ENCODE measurements around the gene ADK. TPM values are rescaled to one million over a fixed set of nuclear protein-coding genes. Genes with fewer than 3 reads are reported as not detected.

ADK gene
- total RNA-seq, 1 donor from 2014 or later: 13.1 TPM

DNA sequence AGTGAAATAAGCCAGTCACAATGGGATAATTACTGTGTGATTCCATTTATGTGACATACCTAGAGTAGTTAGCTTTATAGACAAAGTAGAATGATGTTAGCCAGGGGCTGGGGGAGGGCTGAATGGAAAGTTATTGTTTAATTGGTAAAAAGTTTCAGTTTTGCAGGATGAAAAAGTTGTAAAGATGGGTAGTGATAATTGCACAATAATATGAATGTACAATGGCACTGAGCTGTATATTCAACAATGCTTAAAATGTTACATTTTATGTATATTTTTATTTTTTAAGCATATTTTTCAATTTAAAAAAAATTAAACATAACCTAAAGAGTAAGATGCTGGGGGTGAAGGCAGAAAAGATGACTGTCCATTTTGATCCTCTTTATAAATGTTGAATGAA, 459.3 kb downstream of the ADK start:
- DNase-seq (ENCODE audit: low spot score): no peak
- H3K27ac Mint-ChIP-seq (ENCODE audit: unreplicated experiment): no peak overlapping the region
- H3K9me3 Mint-ChIP-seq (ENCODE audit: unreplicated experiment): no peaks in the 10 kb centered on the region
- no peaks in the 10 kb centered on the region for H3K4me1 Mint-ChIP-seq (ENCODE audit: unreplicated experiment)
- no peaks in the 10 kb centered on the region for H3K27me3 Mint-ChIP-seq (ENCODE audit: unreplicated experiment)
- H3K36me3 Mint-ChIP-seq (ENCODE audit: low read depth, unreplicated experiment): no peaks in the 10 kb centered on the region
- TF ChIP-seq, protein P1, sequence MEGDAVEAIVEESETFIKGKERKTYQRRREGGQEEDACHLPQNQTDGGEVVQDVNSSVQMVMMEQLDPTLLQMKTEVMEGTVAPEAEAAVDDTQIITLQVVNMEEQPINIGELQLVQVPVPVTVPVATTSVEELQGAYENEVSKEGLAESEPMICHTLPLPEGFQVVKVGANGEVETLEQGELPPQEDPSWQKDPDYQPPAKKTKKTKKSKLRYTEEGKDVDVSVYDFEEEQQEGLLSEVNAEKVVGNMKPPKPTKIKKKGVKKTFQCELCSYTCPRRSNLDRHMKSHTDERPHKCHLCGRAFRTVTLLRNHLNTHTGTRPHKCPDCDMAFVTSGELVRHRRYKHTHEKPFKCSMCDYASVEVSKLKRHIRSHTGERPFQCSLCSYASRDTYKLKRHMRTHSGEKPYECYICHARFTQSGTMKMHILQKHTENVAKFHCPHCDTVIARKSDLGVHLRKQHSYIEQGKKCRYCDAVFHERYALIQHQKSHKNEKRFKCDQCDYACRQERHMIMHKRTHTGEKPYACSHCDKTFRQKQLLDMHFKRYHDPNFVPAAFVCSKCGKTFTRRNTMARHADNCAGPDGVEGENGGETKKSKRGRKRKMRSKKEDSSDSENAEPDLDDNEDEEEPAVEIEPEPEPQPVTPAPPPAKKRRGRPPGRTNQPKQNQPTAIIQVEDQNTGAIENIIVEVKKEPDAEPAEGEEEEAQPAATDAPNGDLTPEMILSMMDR (IDR thresholded peaks at IDR 0.05; ENCODE audit: unreplicated experiment): no peak
- H3K4me3 Mint-ChIP-seq (ENCODE audit: unreplicated experiment): no peak overlapping the region

DNA sequence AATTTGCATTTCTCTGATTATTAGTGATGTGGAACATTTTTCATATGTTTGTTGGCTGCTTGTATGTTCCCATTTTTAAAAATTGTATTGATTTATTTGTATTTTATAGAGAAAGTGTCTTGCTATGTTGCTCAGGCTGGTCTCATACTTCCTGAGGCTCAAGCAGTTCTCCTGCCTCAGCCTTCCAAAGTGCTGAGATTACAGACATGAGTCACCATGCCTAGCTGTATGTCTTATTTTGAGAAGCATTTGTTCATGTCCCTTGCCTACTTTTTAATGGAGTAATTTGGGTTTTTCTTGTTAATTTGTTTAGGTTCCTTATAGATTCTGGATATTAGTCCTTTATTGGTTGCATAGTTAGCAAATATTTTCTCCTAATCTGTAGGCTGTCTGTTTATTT, 461.2 kb downstream of the ADK start:
- no peak overlapping the region for H3K27ac Mint-ChIP-seq (ENCODE audit: unreplicated experiment)
- TF ChIP-seq, protein P1 (IDR thresholded peaks at IDR 0.05; ENCODE audit: unreplicated experiment): no peak
- no peaks in the 10 kb centered on the region for H3K9me3 Mint-ChIP-seq (ENCODE audit: unreplicated experiment)
- no peaks in the 10 kb centered on the region for H3K36me3 Mint-ChIP-seq (ENCODE audit: low read depth, unreplicated experiment)
- H3K27me3 Mint-ChIP-seq (ENCODE audit: unreplicated experiment): no peaks in the 10 kb centered on the region
- DNase-seq (ENCODE audit: low spot score): no peak
- no peaks in the 10 kb centered on the region for H3K4me1 Mint-ChIP-seq (ENCODE audit: unreplicated experiment)
- no peak overlapping the region for H3K4me3 Mint-ChIP-seq (ENCODE audit: unreplicated experiment)

DNA sequence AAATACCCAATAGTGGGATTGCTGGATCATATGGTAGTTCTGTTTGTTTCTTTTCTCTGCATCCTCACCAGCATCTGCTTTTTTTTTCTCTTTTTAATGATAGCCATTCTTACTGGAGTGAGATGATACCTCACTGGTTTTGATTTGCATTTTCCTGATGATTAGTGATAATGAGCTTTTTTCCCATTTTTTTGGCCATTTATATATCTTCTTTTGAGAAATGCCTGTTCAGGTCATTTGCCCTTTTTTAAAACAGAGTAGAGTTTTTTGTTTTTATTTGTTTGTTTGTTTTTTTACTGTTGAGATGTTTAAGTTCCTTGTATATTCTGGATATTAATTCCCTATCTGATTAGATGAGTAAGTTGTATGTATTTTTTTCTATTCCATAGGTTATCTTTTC, 469.6 kb downstream of the ADK start:
- no peaks in the 10 kb centered on the region for H3K36me3 Mint-ChIP-seq (ENCODE audit: low read depth, unreplicated experiment)
- H3K27me3 Mint-ChIP-seq (ENCODE audit: unreplicated experiment): no peaks in the 10 kb centered on the region
- no peaks in the 10 kb centered on the region for H3K9me3 Mint-ChIP-seq (ENCODE audit: unreplicated experiment)
- no peak overlapping the region for H3K27ac Mint-ChIP-seq (ENCODE audit: unreplicated experiment)
- no peaks in the 10 kb centered on the region for H3K4me1 Mint-ChIP-seq (ENCODE audit: unreplicated experiment)
- DNase-seq (ENCODE audit: low spot score): no peak
- no peak overlapping the region for H3K4me3 Mint-ChIP-seq (ENCODE audit: unreplicated experiment)
- TF ChIP-seq, protein P1 (IDR thresholded peaks at IDR 0.05; ENCODE audit: unreplicated experiment): no peak

DNA sequence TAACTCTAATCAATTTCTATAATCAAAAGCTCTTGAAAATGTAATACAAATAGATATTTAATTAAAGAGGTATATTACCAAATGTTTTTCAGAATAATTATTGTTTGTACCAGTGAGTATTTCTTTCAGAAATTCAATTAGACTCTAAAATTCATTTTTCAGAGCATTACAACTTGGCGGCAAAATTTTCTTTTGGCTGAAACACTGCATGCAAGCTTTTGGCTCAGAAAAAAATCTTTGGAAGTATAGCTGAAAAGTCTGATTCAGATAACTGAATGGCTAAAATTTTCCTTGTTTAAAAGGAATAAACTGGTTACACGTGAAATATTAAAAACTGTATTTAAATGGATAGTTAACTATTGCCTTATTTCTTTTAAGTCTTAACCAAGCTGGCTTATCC, 472.8 kb downstream of the ADK start:
- TF ChIP-seq, protein P1 (IDR thresholded peaks at IDR 0.05; ENCODE audit: unreplicated experiment): no peak
- Mint-ChIP-seq H3K4me1 (ENCODE audit: unreplicated experiment) (no peaks in the 10 kb centered on the region), H3K9me3 (ENCODE audit: unreplicated experiment) (no peaks in the 10 kb centered on the region), H3K27me3 (ENCODE audit: unreplicated experiment) (no peaks in the 10 kb centered on the region), H3K4me3 (ENCODE audit: unreplicated experiment) (no peak overlapping the region), H3K36me3 (ENCODE audit: low read depth, unreplicated experiment) (no peaks in the 10 kb centered on the region), H3K27ac (ENCODE audit: unreplicated experiment) (no peak overlapping the region)
- DNase-seq (ENCODE audit: low spot score): no peak

DNA sequence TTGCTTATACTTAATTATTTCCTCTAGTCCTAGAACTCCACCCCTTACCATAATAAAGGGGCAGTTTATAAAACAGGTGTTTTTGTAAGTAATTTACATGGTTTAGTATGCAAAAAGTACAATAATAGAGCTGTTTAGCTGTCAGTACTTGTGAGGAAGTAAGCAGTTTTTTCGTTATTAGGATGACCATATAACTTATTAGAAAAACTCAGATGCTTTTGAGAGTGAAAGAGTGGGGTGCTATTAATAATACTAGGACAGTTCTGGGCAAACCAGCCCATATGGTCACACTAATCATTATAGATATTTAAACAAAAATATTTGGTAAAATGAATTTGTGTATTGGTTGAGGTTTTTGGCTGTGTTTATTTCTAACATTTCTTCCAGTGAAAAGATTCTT, 473.5 kb downstream of the ADK start:
- no peak overlapping the region for H3K4me3 Mint-ChIP-seq (ENCODE audit: unreplicated experiment)
- no peaks in the 10 kb centered on the region for H3K9me3 Mint-ChIP-seq (ENCODE audit: unreplicated experiment)
- H3K36me3 Mint-ChIP-seq (ENCODE audit: low read depth, unreplicated experiment): no peaks in the 10 kb centered on the region
- no peaks in the 10 kb centered on the region for H3K4me1 Mint-ChIP-seq (ENCODE audit: unreplicated experiment)
- H3K27ac Mint-ChIP-seq (ENCODE audit: unreplicated experiment): no peak overlapping the region
- no peaks in the 10 kb centered on the region for H3K27me3 Mint-ChIP-seq (ENCODE audit: unreplicated experiment)
- TF ChIP-seq, protein P1 (IDR thresholded peaks at IDR 0.05; ENCODE audit: unreplicated experiment): no peak
- no peak for DNase-seq (ENCODE audit: low spot score)

All from endothelial cell (in vitro differentiated cells).